CD4-positive, alpha-beta T cell treated with Interferon alpha-2 for 1 hour (primary cell): ENCODE data around the gene SPG7.
A peak's percentile ranks its signal among the peaks of the same experiment; 100 is the strongest.
"Not testable (repeated sequence)": the region's sequence is repeated elsewhere in the genome, so short reads cannot be mapped to it uniquely, and the experiment has no call there.

Source experiments
- DNase-seq, 2 donors: peaks; one replicate each; pipeline ENCODE4 v3.0.0-alpha.2; 2020 to 2022

Gene SPG7

GRCh38 chr16:89565506-89566372, 57.5 kb downstream of the SPG7 start:
- DNase-seq, result peak in 1 of 2 donors; percentile 53

DNA sequence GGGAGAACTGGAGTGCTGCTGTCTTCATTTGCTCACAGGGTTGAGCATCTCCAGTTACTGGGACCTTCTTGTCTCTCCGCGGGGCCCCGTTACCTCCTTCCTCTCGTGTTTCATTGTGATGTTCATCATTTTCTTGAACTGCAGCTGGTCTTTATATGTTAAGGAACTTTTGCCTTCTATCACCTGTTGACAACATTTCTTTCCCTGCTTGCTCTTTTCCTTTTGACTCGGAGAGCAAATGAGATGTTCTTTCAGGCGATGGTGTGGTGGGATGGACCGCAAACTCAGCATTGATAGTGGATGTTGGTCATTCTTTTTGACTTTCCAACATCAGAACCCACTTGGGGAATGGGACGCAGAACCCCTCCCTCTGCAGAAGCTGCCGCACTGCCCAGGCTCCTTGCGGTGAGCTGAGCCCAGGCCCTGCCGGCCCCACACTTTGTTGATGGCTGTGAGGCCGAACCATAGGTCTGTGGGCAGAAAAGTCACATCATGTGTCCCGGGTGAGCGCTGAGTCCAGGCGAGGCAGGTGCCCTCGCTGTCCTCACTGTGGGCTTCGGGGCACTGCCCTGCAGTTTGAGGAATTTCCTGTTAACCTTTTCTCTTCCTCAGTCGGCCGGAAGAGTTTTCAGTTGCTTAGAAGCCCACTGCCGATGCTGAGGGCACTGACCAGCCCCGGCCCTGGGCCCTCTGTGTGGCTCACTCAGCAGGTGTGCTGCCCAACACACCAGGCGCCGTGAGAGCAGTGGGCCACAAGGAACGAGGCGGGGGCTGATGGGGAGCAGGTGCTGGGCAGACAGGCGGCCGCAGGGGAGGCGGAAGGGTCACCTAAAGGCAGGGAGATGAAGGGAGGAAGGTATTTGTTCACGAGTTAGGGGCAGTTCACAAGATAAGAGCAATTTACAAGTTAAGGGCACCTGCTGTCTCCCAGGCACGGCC, 59.7 kb downstream of the SPG7 start:
- no peak for DNase-seq

DNA sequence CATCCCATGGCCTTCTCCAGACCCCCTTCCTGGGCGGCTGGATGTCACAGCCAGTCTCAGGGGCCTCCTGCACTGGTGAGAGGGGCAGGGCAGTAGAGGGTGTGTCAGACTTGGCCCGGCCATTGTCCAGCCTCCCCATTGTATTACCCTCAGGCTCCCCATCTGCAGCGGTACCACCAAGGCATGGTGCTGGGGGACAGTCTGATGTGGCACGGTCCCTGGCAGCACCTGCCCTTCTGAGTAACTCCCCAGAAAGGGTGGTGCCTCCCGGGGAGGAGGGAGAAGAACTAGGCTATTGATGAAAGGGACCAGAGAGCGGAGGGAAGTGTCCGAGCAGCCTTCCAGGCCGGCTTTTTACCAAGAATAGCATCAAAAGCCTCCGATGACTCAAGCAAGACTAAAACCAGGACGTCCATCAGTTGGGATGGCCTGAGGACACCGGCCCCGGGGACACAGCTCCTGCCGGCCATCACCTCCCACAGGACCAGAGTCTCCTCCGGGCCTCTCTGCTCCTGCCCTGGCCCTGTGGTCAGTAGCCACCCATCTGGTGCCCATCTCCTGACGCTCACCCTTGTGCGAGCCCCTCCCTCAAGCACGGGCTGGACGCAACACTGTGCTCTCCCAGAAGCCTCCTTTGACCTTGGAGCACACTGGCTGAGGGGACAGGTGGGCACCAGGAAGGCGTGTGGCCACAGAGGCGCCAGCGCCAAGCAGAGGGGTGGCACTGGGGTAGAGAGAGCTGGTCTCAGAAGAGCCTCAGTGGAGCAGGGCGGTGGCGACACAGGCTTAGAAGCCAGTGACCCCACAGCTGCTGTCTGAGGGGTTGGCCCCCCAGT, 61.5 kb downstream of the SPG7 start:
- DNase-seq, result no peak

GRCh38 chr16:89570342-89570923, 62.2 kb downstream of the SPG7 start:
- no peak for DNase-seq

GRCh38 chr16:89570983-89571598, 62.9 kb downstream of the SPG7 start:
- not testable (repeated sequence) for DNase-seq

- no peak for DNase-seq
Measured at GRCh38 chr16:89571636-89572035, 63.4 kb downstream of the SPG7 start.

GRCh38 chr16:89572073-89572484, 63.9 kb downstream of the SPG7 start:
- no peak for DNase-seq

GRCh38 chr16:89572485-89573205, 64.4 kb downstream of the SPG7 start:
- DNase-seq, result no peak

- DNase-seq, result no peak
Measured at GRCh38 chr16:89573826-89574680, 65.8 kb downstream of the SPG7 start.

DNA sequence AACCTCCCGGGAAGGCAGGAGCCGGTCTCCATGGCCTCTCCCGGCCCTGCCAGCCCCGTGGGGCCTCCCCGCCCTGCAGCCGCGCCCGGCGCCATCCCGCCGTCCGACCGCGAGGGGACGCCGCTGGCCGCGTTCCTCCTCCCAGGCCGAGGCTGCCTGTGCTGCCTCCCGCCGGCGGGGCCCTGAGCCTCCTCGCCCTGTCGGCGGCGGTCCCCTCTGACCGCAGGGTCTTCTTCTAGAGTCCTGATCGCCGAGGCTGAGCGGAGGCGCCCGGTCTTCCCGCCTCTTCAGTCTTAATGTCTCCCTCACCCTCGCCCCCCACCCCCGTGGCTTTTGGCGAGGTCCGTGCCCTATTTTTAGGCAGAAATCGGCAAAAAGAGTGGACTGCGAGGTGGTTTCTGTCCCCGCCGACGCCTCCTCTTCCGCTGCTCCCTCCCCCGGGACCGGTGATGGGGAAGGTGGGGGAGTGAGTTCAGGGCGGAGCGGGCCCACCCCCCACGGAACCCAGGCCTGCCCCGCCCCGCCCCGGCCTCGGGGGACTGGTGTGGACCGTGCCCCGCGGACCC, 66.6 kb downstream of the SPG7 start:
- DNase-seq, result peak; percentile 37 to 57

GRCh38 chr16:89575247-89576152, 67.3 kb downstream of the SPG7 start, which contains the start of gene CPNE7:
CPNE7 (plus strand) TSS chr16:89575758; CDS start chr16:89575898, 140 bp downstream.
- DNase-seq, result no peak

DNA sequence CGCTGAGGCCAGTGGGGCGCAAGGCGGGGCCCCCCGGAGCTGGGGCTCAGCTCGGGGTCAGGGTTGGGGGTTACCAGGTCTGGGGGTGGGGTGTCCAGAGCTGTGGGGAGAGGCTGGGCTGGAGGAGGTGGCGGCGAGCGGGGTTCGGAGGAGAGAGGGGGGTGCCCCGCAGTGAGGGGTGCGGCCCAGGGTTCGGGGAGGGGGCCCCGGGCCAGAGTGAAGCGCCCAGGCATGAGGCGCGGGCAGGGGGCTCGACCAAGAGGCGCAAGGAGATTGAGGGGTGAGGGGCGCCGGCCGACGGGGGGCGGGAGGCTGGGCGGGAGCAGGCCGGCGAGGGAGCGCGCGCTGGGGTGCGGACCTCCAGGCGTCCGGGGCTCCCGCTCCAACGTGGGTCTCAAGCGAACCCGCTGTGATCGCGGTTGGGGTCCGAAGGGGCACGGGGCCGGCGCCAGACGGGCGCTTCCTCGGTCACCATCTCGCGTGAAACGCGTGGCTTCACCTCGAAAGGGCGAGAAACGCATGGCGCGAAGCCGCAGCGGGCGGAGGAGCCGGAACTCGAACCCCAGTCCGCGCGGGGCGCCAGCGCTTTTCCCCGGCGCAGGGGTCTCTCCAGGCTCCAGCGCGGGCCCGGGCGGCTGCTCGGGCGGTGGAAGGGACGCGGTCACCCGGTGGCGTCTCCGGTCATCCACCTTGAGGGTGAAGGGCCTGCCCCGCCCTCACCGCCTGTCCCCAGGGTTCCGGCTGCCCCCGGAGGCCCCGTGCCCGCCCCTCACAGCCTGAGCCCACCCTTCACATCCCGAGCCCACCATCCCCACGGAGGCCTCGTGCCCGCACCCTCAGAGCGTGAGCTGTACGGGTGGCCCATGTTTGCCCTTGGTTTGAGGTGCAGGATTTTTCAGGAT, 68.2 kb downstream of the SPG7 start:
- DNase-seq, result no peak

DNA sequence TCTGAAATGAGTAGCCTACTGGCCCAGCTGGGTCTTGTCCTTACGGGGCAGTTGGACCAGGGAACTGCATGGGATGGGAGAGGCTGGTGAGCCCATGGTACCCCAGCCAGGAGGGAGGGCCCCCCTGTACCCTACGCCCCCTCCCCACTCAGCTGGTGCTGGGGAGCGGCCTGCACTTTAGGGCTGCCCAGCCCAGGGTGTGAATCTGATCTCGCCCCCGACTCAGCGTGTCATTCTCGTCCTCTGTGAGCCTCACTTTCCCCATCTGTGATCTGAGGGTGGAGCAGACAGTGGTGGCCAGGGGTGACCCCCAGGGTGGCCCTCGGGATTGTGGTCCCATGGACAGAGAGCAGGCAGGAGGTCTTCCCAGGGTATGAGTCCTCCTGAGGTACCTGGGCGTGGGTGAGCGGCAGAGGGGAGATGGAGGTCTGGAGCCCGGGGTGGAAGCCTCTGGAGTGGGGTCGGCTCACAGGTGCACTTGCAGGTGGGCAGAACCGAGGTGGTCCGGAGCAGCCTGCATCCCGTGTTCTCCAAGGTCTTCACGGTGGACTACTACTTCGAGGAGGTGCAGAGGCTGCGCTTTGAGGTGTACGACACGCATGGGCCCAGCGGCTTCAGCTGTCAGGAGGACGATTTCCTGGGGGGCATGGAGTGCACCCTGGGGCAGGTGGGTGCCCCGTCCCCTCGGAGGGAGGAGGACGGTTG, 69.0 kb downstream of the SPG7 start:
- DNase-seq, result no peak

DNA sequence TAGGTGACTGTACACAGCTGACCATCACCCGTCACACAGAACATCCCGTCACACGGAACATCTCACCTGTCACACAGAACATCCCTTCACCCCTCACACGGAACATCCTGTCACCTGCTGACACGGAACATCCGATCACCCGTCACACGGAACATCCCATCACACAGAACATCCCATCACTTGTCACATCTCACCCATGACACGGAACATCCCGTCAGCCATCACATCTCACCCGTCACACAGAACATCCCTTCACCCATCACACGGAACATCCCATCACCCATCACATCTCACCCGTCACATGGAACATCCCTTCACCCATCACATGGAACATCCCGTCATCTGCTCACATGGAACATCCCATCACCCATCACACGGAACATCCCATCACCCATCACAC, 71.1 kb downstream of the SPG7 start:
- DNase-seq, result no peak

- no peak for DNase-seq
Measured at GRCh38 chr16:89581045-89581695, 73.0 kb downstream of the SPG7 start.

DNA sequence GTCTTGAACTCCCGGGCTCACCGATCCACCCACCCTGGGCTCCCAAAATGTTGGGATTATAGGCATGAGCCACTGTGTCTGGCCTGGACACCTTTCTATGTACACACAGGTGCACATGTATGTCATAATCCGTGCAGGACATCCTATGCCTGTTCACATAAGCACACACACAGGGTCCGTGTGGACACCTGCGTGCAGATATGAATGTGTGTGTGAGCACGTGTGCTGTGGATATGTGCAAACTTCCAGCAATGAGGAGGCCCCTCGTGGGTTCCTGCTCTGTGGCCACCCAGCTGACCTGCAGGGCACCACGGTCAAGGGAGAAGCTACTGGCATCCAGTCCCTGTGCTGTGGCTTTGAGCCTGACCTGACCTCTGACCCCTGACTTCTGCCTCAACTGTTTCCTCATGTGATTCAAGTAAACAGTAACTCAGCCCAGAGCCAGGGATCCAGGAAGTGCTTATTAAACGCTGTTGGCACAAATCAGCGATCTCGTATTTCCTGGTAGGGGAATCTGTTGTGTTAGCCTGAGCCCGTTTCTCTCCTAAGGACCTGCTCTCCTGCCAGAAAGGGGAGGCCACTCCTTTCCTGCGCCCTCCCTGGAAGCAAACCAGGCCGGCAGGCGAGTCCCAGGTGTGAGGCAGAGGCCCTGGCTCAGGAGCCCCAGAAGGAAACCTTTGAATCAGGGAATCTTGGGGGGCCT, 73.8 kb downstream of the SPG7 start:
- DNase-seq, result no peak
